ENCODE results near the gene ZER1.

GRCh38 chr9:128688501-128689292, 83.0 kb downstream of the ZER1 start, which contains the start of gene SET:
- TF ChIP-seq MXI1 (IDR thresholded peaks at IDR 0.05; ENCODE audit: borderline replicate concordance, low read depth, low read length): no peak
- no peak for TF ChIP-seq CHD1 (IDR thresholded peaks at IDR 0.05; ENCODE audit: low read depth, low read length)
- no peak for TF ChIP-seq BHLHE40 (IDR thresholded peaks at IDR 0.05; ENCODE audit: low read depth, low read length)
- TF ChIP-seq CTCF (conservative IDR thresholded peaks at IDR 0.05; ENCODE audit: low read depth, low read length): no peak
- no peak for TF ChIP-seq POLR2A (IDR thresholded peaks at IDR 0.05; ENCODE audit: low read depth, low read length)
- TF ChIP-seq RCOR1 (IDR thresholded peaks at IDR 0.05; ENCODE audit: insufficient replicate concordance, low read length): no peak
- peak; percentile 16; the same call in 1 of the 2 replicates for TF ChIP-seq CEBPB (IDR thresholded peaks at IDR 0.05; ENCODE audit: low read depth, low read length)
- no peak for TF ChIP-seq MAFK (IDR thresholded peaks at IDR 0.05; ENCODE audit: low read depth, low read length)
